ENCODE measurements around the gene PREX1.

DNA sequence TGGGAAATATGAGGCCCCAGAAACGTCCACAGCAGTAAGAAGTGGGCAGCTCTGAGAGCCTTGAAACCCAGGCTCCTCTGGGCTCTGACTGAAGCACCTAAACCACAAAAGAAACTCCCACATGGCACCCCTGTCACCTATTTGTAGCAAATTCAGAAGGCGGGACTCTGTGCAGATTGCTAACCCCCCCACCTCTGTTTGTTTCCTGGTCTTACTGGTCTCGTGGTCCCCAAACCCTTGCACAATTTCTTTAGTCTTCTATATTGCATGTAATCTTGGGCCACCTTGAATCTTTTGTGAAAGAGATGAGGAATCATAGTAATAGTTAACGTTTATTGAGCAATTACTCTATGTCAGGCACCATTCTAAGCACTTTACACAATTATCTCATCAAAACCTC, 154.3 kb downstream of the PREX1 start:
- TF ChIP-seq CTCF (IDR thresholded peaks at IDR 0.05 in 8 of 11, conservative IDR thresholded peaks at IDR 0.05 in 3 of 11): no peak
- no peak for TF ChIP-seq POLR2AphosphoS5 (IDR thresholded peaks at IDR 0.05)
- no peak for TF ChIP-seq POLR2A (IDR thresholded peaks at IDR 0.05)

Measured in spleen (tissue), 7 donors.